Right atrium auricular region (tissue), 2 donors: ENCODE measurements around the gene CEP95. TPM values are rescaled to one million over a fixed set of nuclear protein-coding genes. Genes with fewer than 3 reads are reported as not detected.

ENCODE experiments used
- DNase-seq: peaks from one replicate; pipeline ENCODE4 v3.0.0-alpha.2; 2019; ENCODE audit warnings: low spot score
- H3K27ac ChIP-seq, 2 donors: fragments of 200-600 bp; sonication (generic); 1 replicate in 1 of 2; 2 replicates in 1 of 2; pipeline ENCODE4 v1.5.1; 2016 to 2019
- H3K27me3 ChIP-seq, 2 donors: fragments of 200-600 bp; sonication (generic); one replicate each; pipeline versions ENCODE4 v1.5.1 to v1.6.0; 2017 to 2019
- H3K36me3 ChIP-seq: fragments of 200-600 bp; sonication (generic); one replicate; pipeline ENCODE4 v1.5.1; 2016
- H3K4me1 ChIP-seq, 2 donors: fragments of 200-600 bp; sonication (generic); one replicate each; pipeline versions ENCODE4 v1.5.1 to v1.6.0; 2017 to 2019
- H3K4me3 ChIP-seq, 2 donors: fragments of 200-600 bp; sonication (generic); 1 replicate in 1 of 2; 2 replicates in 1 of 2; pipeline ENCODE4 v1.5.1; 2017 to 2019; ENCODE audit warnings: mild to moderate bottlenecking in 1 of 2, moderate library complexity in 1 of 2
- H3K9me3 ChIP-seq, 2 donors: fragments of 200-600 bp; sonication (generic); one replicate each; pipeline ENCODE4 v1.5.1; 2019
- total RNA-seq, 2 donors: library from RNA; depleted of rRNA; stranded (reverse); fragments of >200 nt; gene quantifications; one replicate each; pipeline ENCODE4 v1.1.0, GENCODE V29; 2016
- TF ChIP-seq, protein P1 (sequence below), 2 donors: fragments of 200-600 bp; sonication (generic); IDR thresholded peaks; one replicate each; pipeline ENCODE4 v1.5.1; 2019; ENCODE audit warnings: antibody characterized with exemption in 2 of 2

CEP95 gene
- total RNA-seq, 2 donors from 2014 or later, result 15.8 to 19.9 TPM

DNA sequence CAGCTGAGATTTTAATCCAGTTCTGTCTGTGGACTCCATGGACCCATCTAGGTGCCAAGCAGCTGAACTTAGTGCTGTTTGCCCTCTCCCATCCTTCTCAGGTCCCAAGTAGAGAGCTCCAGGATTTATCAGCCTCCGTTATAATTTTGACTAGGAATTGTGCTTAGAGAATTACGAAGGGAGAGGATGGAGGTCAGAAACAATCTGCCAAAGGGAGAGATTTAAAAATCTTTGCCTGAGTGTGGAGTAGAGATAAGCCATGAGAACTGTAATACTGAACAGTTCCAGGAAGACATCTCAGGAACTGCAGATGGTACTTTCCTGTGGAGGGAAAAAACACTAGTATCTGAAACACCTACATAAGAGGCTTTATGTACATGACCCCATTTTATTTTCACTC, 27.0 kb downstream of the CEP95 start:
- Histone ChIP-seq H3K27ac (no peak overlapping the region), H3K27me3 (no peaks in the 10 kb centered on the region), H3K4me3 (no peak overlapping the region), H3K36me3 (peaks cover 84% of the 10 kb centered on the region), H3K9me3 (no peaks in the 10 kb centered on the region), H3K4me1 (no peaks in the 10 kb centered on the region)
- DNase-seq, result no peak
- TF ChIP-seq, protein P1, sequence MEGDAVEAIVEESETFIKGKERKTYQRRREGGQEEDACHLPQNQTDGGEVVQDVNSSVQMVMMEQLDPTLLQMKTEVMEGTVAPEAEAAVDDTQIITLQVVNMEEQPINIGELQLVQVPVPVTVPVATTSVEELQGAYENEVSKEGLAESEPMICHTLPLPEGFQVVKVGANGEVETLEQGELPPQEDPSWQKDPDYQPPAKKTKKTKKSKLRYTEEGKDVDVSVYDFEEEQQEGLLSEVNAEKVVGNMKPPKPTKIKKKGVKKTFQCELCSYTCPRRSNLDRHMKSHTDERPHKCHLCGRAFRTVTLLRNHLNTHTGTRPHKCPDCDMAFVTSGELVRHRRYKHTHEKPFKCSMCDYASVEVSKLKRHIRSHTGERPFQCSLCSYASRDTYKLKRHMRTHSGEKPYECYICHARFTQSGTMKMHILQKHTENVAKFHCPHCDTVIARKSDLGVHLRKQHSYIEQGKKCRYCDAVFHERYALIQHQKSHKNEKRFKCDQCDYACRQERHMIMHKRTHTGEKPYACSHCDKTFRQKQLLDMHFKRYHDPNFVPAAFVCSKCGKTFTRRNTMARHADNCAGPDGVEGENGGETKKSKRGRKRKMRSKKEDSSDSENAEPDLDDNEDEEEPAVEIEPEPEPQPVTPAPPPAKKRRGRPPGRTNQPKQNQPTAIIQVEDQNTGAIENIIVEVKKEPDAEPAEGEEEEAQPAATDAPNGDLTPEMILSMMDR (IDR thresholded peaks at IDR 0.05), result no peak

DNA sequence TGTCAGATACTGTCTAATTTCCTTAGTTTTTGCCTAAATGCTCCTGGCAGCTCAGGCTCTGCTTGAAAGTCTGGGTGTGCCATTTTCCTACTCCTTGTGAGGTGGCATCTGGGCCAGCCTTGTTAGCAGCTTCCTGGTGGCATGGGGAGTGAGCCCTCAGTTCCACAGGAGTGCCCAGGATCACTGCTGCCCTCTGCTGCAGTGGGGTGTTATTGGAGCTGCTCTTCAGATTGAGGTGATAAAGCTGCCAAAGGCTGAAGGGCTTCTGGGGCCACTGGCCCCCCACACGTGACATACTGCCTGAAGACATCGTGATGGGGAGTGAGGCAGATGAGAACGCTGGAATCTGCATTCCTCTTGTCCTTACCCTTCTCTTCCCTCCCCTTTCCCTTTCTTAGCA, 27.4 kb downstream of the CEP95 start:
- DNase-seq, result no peak
- Histone ChIP-seq H3K4me3 (no peak overlapping the region), H3K27ac (no peak overlapping the region), H3K27me3 (no peaks in the 10 kb centered on the region), H3K4me1 (no peaks in the 10 kb centered on the region), H3K36me3 (peaks cover 84% of the 10 kb centered on the region), H3K9me3 (no peaks in the 10 kb centered on the region)
- TF ChIP-seq, protein P1 (IDR thresholded peaks at IDR 0.05), result no peak

- DNase-seq, result no peak
- Histone ChIP-seq H3K9me3 (no peaks in the 10 kb centered on the region), H3K36me3 (peaks cover 82% of the 10 kb centered on the region), H3K27me3 (no peaks in the 10 kb centered on the region), H3K4me1 (no peaks in the 10 kb centered on the region), H3K4me3 (no peak overlapping the region), H3K27ac (no peak overlapping the region)
- TF ChIP-seq, protein P1 (IDR thresholded peaks at IDR 0.05), result no peak
Observed at GRCh38 chr17:64535357-64535756, 28.6 kb downstream of the CEP95 start.

DNA sequence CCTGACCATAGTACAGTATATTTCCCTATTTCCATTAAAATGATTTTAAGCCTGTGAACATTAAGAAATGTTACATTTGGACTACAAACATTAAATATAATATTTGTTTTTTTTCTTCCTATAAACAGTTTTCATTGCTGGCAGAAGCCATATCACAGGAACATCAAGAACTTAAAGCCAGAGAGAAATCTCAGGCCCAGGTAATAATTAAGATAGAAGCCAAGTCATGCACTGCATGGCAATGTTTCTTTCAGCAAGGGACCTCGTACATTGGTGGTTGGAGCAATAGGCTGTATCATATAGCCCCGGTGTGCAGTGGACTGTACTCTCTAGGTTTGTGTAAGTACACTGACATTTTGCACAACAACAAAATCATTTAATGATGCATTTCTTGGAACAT, 30.1 kb downstream of the CEP95 start:
- H3K27ac ChIP-seq, result no peak overlapping the region
- DNase-seq, result no peak
- no peaks in the 10 kb centered on the region for H3K4me1 ChIP-seq
- no peak overlapping the region for H3K4me3 ChIP-seq
- TF ChIP-seq, protein P1 (IDR thresholded peaks at IDR 0.05), result no peak
- H3K27me3 ChIP-seq, result no peaks in the 10 kb centered on the region
- H3K9me3 ChIP-seq, result no peaks in the 10 kb centered on the region
- peaks cover 74% of the 10 kb centered on the region for H3K36me3 ChIP-seq

DNA sequence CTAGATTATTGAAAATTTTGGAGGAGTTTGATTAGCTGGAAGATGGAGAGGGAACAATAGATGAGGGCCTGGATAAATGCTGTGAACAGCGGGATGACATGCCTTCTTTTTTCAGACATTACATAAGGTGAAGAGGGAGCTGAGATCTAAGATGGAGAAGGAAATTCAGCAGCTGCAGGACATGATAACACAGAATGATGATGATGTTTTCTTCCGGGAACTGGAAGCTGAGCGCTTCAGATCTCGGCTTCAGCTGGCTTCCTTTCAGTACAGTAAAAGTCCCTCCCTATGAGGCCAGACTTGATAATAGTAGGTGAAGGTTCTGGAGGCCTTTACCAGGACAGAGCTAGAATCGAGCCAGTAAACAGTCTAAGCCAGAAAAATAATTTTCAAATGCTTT, 30.7 kb downstream of the CEP95 start:
- no peak overlapping the region for H3K27ac ChIP-seq
- no peak overlapping the region for H3K4me3 ChIP-seq
- no peaks in the 10 kb centered on the region for H3K9me3 ChIP-seq
- no peak for DNase-seq
- peaks cover 74% of the 10 kb centered on the region for H3K36me3 ChIP-seq
- H3K27me3 ChIP-seq, result no peaks in the 10 kb centered on the region
- H3K4me1 ChIP-seq, result no peaks in the 10 kb centered on the region
- TF ChIP-seq, protein P1 (IDR thresholded peaks at IDR 0.05), result no peak

DNA sequence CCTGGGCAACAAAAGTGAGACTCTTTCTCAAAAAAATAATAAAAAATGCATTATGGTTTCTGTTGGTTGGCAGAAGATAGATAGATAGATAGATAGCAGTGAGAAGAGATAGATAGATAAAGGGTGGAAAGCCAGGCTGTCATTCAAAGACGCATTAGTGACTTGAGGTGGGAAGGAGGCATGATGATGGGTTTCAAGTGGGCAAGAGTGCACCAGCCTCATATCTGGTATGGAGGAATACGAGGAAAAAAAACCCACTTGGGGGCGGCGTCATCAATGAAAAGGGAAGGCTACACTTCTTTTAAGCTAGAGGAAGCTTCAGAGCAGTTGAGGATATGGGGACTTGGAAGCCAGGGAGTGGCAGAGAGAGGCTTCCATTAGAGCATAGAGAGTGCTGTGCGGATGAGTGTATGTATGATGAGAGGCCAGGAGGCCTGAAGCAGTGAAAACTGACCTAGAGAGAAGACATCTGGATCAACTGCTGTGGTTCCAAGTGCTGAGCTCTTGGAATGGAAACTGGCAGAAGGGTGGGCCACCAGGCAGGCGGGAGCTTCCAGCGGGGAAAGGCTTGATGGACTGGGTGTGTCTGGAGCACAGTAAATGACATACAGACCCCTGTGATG, 31.8 kb downstream of the CEP95 start:
- no peaks in the 10 kb centered on the region for H3K4me1 ChIP-seq
- no peaks in the 10 kb centered on the region for H3K9me3 ChIP-seq
- no peak for DNase-seq
- H3K36me3 ChIP-seq, result peaks cover 64% of the 10 kb centered on the region
- H3K27ac ChIP-seq, result no peak overlapping the region
- TF ChIP-seq, protein P1 (IDR thresholded peaks at IDR 0.05), result no peak
- H3K27me3 ChIP-seq, result no peaks in the 10 kb centered on the region
- H3K4me3 ChIP-seq, result no peak overlapping the region
